Endodermal cell (in vitro differentiated cells): Measurements from ENCODE around the gene DTWD2. TPM values are rescaled to one million over a fixed set of nuclear protein-coding genes. Genes with fewer than 3 reads are reported as not detected.
"Not testable (repeated sequence)": the region's sequence is repeated elsewhere in the genome, so short reads cannot be mapped to it uniquely, and the experiment has no call there.

Source experiments
- DNase-seq: peaks from one replicate; pipeline ENCODE4 v3.0.0-alpha.2; 2017
- H3K27ac ChIP-seq: 2 replicates; pipeline ENCODE4 v1.5.1; 2013; ENCODE audit warnings: mild to moderate bottlenecking, low read depth, low read length, moderate library complexity
- H3K27me3 ChIP-seq: 2 replicates; pipeline ENCODE4 v1.6.1; 2013; ENCODE audit warnings: mild to moderate bottlenecking, low read length, moderate library complexity; ENCODE audit not compliant: insufficient read depth, control insufficient read depth, poor library complexity, severe bottlenecking
- H3K36me3 ChIP-seq: 2 replicates; pipeline ENCODE4 v1.7.0; 2013; ENCODE audit warnings: mild to moderate bottlenecking, low read length, moderate library complexity; ENCODE audit not compliant: control insufficient read depth, insufficient read depth
- H3K4me1 ChIP-seq: one replicate; pipeline ENCODE4 v1.7.0; 2013; ENCODE audit warnings: low read length; ENCODE audit not compliant: control insufficient read depth, insufficient read depth
- H3K4me3 ChIP-seq: 2 replicates; pipeline ENCODE4 v1.5.1; 2013; ENCODE audit warnings: mild to moderate bottlenecking, low read length, moderate library complexity
- H3K9ac ChIP-seq: 2 replicates; pipeline ENCODE4 v1.6.1; 2013; ENCODE audit warnings: mild to moderate bottlenecking, low read length, moderate library complexity; ENCODE audit not compliant: poor library complexity, severe bottlenecking; ENCODE audit errors: extremely low read depth
- H3K9me3 ChIP-seq: 2 replicates; pipeline ENCODE4 v1.6.1; 2013; ENCODE audit warnings: mild to moderate bottlenecking, low read length, moderate library complexity; ENCODE audit not compliant: control insufficient read depth
- H3K27ac Mint-ChIP-seq: 2 replicates; pipeline ENCODE4 v1.8.0; 2020; ENCODE audit warnings: mixed read lengths
- H3K27me3 Mint-ChIP-seq: 2 replicates; pipeline ENCODE4 v1.8.0; 2021; ENCODE audit warnings: mild to moderate bottlenecking, mixed read lengths; ENCODE audit not compliant: insufficient read depth
- H3K36me3 Mint-ChIP-seq: 2 replicates; pipeline ENCODE4 v1.8.0; 2020; ENCODE audit warnings: low read depth, mixed read lengths
- H3K4me1 Mint-ChIP-seq: 2 replicates; pipeline ENCODE4 v1.8.0; 2020; ENCODE audit warnings: mixed read lengths
- H3K4me3 Mint-ChIP-seq: 2 replicates; pipeline ENCODE4 v1.8.0; 2020; ENCODE audit warnings: mild to moderate bottlenecking, moderate library complexity, mixed read lengths
- H3K9me3 Mint-ChIP-seq: 2 replicates; pipeline ENCODE4 v1.8.0; 2020; ENCODE audit warnings: mild to moderate bottlenecking, mixed read lengths
- CTCF ChIP-seq: fragments of 200-600 bp; sonication (generic); conservative IDR thresholded peaks from 2 replicates; pipeline ENCODE4 v1.5.0; 2021; ENCODE audit warnings: antibody characterized with exemption, mild to moderate bottlenecking
- WGBS, 2 experiments: methylation state at CpG; one replicate each; pipeline versions ENCODE4 v1.1.5 to v1.1.7; 2013; ENCODE audit warnings: missing lambda C conversion rate in 2 of 2, mixed read lengths in 1 of 2; ENCODE audit not compliant: insufficient coverage in 1 of 2, insufficient read length in 1 of 2; 5-methylcytosine and 5-hydroxymethylcytosine counted together
- total RNA-seq, 2 donors: library from RNA; stranded (reverse); fragmentation: NEBNext Ultra II Directional in 1 of 2; extraction: Animal tissue kit (Norgen Biotek cat#: 25700) in 1 of 2; gene quantifications; 2 replicates in 1 of 2; 3 replicates in 1 of 2; pipeline ENCODE4 v1.2.1, GENCODE V29; 2021

The DTWD2 gene
- total RNA-seq, 2 donors from 2014 or later, result 15.2 to 34.9 TPM

- no peak for DNase-seq
- Mint-ChIP-seq H3K36me3 (peaks cover 11% of the 10 kb centered on the region), H3K4me1 (peaks cover 12% of the 10 kb centered on the region), H3K27ac (no peak overlapping the region), H3K4me3 (no peak overlapping the region), H3K27me3 (no peaks in the 10 kb centered on the region), H3K9me3 (peaks cover 5% of the 10 kb centered on the region)
- no peak overlapping the region for H3K27ac ChIP-seq
- H3K4me3 ChIP-seq, result no peak overlapping the region
- WGBS, 2 experiments, result 89 to 90% methylated on average over 3 of the region's 3 CpGs
- no peak overlapping the region for H3K9ac ChIP-seq
- no peaks in the 10 kb centered on the region for H3K4me1 ChIP-seq
- H3K27me3 ChIP-seq, result no peaks in the 10 kb centered on the region
- no peaks in the 10 kb centered on the region for H3K9me3 ChIP-seq
- H3K36me3 ChIP-seq, result peaks cover 11% of the 10 kb centered on the region
- TF ChIP-seq CTCF, result no peak
These were observed 130.6 kb downstream of the DTWD2 start for GRCh38 chr5:118857700-118858099.

GRCh38 chr5:118854819-118855218 lies 133.5 kb downstream of the DTWD2 start:
- H3K27me3 ChIP-seq, result no peaks in the 10 kb centered on the region
- 74 to 91% methylated on average over 2 to 4 of the region's 5 CpGs for whole genome bisulfite sequencing, 2 experiments
- H3K4me1 Mint-ChIP-seq, result peaks cover 12% of the 10 kb centered on the region

GRCh38 chr5:118851785-118852184 lies 136.6 kb downstream of the DTWD2 start:
- not testable (repeated sequence) for H3K27ac Mint-ChIP-seq, H3K4me3 Mint-ChIP-seq, H3K27me3 Mint-ChIP-seq, H3K36me3 ChIP-seq, H3K4me1 Mint-ChIP-seq, H3K27me3 ChIP-seq, H3K4me1 ChIP-seq, H3K9me3 ChIP-seq, H3K4me3 ChIP-seq, H3K27ac ChIP-seq, H3K9ac ChIP-seq, DNase-seq
- H3K36me3 Mint-ChIP-seq, result peaks cover 38% of the 10 kb centered on the region
- 97 to 100% methylated on average over 1 to 4 of the region's 4 CpGs for WGBS, 2 experiments
- H3K9me3 Mint-ChIP-seq, result peaks cover 29% of the 10 kb centered on the region

More at GRCh38 chr5:118854819-118855218, 133.5 kb downstream of the DTWD2 start:
- Histone ChIP-seq H3K4me3 (no peak overlapping the region), H3K27ac (no peak overlapping the region), H3K36me3 (peaks cover 4% of the 10 kb centered on the region), H3K9ac (no peak overlapping the region), H3K9me3 (peaks cover 6% of the 10 kb centered on the region), H3K4me1 (no peaks in the 10 kb centered on the region)
- H3K9me3 Mint-ChIP-seq, result peaks cover 23% of the 10 kb centered on the region
- peaks cover 29% of the 10 kb centered on the region for H3K36me3 Mint-ChIP-seq
- no peak overlapping the region for H3K4me3 Mint-ChIP-seq
- DNase-seq, result no peak
- no peak overlapping the region for H3K27ac Mint-ChIP-seq
- no peaks in the 10 kb centered on the region for H3K27me3 Mint-ChIP-seq
- no peak for TF ChIP-seq CTCF

GRCh38 chr5:118849507-118849906 lies 138.8 kb downstream of the DTWD2 start:
- not testable (repeated sequence) for DNase-seq, H3K4me3 Mint-ChIP-seq, H3K4me1 ChIP-seq, H3K27ac ChIP-seq, H3K27me3 ChIP-seq, H3K27me3 Mint-ChIP-seq, H3K9ac ChIP-seq, H3K9me3 ChIP-seq, H3K27ac Mint-ChIP-seq, H3K4me3 ChIP-seq, H3K36me3 ChIP-seq, H3K4me1 Mint-ChIP-seq
- 100% methylated on average over 1 of the region's 1 CpG; no CpG with 5 or more reads in 1 of the 2 experiments for WGBS, 2 experiments
- peaks cover 49% of the 10 kb centered on the region for H3K36me3 Mint-ChIP-seq
- peaks cover 29% of the 10 kb centered on the region for H3K9me3 Mint-ChIP-seq
